Measurements from ENCODE around the gene DAPK1.
A peak's percentile ranks its signal among the peaks of the same experiment; 100 is the strongest.
"Not testable (repeated sequence)": the region's sequence is repeated elsewhere in the genome, so short reads cannot be mapped to it uniquely, and the experiment has no call there.

Gene DAPK1

DNA sequence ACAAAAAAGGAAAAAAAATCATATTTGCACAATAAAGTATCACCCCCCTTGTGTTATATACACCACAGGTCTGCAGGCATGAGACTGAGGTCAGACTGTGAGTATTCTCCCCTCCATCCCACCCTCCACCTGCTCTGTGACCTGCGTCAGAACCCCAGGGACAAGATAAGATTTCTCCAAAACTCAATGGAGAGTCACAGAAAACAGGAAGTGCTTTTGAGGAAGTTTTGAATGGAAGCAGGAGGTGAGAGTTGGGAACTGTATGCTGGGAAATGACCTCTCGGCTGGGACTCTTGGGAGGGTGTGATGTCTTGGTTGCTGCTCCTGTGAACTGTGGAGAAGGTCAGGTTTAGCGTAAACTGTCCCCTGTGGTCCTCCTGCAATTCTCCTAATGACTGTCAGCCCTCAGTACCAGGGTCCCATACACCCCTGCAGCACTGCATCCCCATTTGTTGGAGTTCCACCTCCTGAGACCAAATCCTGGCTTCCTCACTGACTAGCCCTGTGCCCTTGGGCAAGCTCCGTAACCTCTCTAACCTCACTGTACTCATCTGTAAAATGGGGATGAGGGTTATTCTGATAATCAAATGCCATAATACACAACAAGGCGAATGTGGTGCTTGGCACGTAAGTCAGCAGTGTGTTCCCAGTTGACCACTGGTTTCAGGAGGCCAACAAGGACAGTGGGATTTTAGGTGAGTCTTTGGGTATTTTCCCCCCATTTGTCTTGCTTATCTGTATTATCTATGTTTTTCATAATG, 221.4 kb downstream of the DAPK1 start:
- no peak for DNase-seq

DNA sequence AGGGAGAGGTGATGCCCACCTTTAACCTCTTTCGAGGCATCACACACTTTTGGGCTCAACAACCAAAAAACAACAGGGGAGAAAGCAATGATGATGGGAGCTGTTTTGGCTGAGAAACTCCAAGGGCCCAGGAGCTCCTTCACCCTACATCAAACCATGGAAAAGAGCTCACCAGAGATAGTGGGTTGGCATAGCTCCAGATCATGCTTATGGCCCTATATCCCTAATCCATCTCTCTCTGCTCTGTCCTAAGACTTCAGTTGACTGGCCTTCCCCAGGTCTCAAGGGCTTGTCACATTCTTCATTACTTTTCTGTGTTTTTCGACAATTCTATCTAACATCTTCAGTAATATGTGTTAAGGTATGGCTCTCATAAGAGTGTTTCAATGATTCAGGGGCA, 222.5 kb downstream of the DAPK1 start:
- DNase-seq = peak; percentile 55

DNA sequence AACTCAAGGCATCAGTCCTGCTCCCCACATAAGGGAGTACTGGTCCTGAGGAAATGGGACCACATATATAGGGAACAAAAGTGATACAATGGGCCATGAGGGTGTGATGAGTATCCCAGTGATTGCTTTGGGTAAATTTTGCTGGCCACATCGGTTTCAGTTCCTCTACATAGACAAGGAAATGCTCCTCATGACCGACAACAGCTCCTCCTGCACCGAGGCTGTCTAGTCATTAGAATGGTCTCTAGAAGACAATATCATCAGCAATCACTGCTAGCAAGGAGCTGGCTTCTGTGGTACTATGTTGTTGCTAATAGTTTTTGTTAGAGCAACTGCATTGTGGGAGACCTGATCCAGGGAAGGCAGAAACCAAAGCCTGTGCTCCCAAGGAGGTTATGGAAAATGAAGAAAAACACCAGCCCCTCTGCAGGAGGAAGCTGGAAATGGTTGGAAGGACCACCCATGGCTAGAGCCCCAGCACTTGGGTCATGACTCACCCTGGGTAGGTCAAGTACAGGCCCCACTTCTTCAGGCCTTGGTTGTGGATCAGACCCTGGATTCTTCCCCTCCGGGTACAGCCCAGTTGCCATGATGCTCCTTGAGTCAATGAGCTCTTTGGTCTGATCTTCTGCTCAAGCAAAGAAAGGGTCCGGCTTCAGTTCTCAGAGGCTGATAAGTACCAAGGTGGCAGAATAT, 224.9 kb downstream of the DAPK1 start:
- no peak for DNase-seq

DNA sequence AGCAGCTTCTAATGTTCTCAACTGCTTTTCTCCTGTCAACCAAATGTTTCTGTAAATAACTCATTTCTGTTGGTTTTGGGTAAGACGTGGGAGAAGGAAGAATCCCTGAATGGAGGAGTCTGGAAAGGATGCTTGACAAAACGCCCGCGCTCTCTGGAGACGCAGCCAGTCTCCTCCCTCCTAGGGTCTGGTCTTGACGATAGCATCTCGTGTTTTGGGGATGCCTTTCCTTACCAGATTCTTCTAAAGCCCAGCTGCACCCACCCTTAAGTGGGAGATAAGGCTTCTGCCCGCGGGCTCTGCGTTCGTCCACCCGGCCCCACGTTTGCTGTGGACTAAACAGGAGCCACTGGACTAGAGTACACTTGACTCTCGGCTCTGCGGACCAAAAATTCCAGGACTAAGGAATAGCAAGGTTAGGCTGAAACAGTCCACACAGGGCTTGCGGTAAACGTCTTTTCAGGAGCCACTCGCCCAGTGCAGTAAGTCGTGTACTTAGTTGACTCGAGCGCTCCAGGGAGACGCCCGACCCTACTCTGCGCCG, 227.8 kb downstream of the DAPK1 start:
- peak; percentile 54 for DNase-seq

DNA sequence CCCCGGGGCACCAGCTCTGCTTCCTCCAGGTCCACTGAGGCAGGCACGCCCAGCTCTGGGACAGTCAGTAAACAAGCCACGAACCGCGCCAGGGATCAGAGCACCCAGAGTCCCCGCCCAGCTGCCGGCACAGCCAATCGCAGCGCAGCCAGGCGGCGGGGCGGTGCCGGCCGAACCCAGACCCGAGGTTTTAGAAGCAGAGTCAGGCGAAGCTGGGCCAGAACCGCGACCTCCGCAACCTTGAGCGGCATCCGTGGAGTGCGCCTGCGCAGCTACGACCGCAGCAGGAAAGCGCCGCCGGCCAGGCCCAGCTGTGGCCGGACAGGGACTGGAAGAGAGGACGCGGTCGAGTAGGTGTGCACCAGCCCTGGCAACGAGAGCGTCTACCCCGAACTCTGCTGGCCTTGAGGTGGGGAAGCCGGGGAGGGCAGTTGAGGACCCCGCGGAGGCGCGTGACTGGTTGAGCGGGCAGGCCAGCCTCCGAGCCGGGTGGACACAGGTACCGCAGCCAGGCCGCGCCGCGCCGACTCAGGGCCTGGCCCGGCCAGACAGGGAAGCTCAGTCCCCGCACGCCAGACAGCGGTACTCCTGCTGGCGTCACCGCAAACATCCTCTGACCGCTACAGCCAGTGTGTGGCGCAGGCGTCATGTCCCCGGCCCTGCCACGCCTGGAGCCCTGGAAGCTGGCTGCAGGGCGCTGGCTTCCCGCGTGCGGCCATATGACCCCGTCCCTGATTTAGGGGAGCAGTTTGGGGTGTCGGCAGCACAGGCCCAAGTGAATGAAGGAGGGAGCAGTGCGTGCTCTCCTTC, 228.4 kb downstream of the DAPK1 start, which contains the start of gene CTSL:
TSS of gene CTSL (plus strand) at position 220 of the 810 bp plus-strand sequence. CDS start 1,485 bp downstream, outside the sequence.
- peak; percentile 89 for DNase-seq

DNA sequence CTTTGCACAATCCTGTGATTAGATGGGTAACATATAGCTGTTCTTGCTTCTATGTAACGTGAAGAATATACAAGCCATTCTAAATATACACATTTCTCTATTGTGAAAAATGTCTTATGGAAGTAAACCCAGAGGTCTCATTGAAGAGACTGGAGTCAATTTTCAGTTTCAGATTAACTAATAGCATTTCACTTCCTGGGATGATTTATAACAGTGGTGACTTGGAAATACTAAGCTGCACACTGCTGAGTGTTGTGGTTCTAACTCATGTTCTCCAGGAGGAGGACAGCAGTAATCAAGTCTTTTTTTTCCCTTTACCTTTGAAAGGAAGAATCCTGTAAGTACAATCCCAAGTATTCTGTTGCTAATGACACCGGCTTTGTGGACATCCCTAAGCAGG, 231.6 kb downstream of the DAPK1 start:
- DNase-seq = no peak

DNA sequence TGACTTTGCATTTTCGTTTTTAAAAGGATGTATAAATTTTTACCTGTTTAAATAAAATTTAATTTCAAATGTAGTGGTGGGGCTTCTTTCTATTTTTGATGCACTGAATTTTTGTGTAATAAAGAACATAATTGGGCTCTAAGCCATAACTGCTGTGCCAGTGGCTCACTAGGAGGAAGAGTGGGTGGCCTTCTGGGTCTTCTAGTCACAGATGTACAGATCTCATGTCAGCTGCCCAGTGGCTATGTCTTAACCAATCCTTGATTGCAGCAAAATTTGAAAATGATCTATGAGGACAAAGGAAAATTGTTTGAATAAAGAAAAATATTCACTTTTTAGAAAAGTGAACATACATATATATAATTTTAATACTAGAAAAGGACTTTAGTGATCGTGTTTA, 233.7 kb downstream of the DAPK1 start:
- DNase-seq = no peak

DNA sequence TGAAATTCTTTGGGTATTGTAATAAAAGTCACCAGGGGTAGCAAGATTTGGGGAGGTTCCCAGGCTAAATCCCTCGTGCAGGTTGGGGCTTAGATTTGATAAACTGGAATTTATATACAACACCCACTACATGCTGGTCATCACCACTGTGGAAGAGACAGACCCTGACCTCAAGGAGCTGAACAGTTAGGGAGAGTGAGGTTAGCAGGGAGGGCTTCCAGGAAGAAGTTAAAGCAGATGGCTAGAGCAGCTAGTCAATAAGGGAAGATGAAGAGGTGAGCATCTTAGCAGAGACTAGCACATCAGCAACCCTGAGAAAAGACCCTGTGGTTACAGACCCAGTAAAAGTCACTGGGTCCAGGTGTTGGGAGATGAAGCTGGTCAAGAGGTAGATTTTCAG, 234.7 kb downstream of the DAPK1 start:
- no peak for DNase-seq

DNA sequence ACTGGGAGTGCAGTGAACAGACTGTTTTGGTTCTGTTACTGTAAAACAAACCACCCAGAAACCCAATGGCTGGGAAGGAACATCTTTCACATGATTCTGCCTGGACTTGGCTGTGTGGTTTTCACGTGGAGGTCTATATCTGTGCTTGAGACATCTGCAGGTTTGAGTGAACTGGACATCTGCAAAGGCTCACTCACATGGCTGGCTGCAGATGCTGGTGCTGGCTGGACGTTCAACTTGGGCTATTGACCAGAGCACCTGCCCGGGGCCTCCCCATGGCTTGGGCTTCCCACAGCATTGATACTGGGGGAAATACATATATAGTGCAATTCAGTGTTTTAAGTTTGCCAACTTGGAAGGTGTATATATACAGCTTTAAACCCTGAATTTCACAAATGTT, 235.1 kb downstream of the DAPK1 start:
- DNase-seq = no peak

DNA sequence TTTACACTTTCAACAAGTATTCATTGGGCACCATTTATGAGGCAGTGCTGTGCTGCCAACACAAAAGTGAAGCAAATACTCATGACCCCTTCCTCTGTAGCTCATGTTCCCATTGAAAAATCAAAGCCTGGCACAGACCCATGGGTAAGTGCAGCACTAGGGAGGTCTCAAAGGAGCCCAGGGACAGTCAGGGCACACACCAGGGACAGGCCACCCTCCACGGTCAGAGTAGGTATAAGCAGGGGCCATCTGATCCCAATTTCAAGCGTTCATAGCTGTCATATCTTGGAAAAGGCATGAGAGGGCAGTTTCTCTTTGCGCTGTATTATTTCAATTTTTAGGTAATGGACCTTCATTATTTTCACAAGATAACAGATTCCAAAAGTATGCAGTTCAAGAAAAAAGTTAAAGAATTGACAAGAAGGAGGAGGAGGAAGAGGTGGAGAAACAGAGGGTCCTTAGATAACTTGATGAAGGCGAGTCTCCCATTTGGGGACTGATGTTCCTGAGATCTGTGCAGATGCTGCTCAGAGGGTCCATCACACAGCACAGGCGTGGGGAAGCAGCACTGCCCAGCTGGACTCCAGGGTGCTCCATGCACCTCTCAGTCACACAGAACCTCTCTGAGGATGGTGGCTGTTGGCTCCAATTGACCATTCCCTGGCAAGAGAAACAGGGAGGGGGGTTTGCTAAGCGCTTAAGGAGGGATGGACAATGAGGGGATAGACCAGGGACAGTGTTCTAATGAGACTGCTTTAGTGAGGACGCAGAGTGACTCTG, 235.8 kb downstream of the DAPK1 start:
- DNase-seq = no peak

DNA sequence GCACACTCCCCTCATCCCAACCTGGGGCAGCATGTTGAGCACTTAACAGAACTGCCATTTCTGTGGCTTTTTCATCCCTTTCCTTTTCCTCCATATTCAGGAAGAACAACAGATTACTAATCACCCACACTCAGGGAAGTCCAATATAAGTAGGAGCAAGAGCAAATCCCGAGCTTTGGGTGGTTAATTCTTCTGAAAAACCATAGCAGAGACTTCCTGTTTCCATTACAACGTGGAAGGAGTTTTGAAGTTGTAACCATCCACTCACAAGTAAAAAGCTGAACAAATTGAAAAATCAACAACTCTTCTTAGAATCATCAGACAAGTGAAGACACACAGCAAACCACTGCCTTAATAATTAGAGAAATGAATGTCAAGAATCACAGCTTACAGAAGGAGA, 236.4 kb downstream of the DAPK1 start:
- DNase-seq = no peak

DNA sequence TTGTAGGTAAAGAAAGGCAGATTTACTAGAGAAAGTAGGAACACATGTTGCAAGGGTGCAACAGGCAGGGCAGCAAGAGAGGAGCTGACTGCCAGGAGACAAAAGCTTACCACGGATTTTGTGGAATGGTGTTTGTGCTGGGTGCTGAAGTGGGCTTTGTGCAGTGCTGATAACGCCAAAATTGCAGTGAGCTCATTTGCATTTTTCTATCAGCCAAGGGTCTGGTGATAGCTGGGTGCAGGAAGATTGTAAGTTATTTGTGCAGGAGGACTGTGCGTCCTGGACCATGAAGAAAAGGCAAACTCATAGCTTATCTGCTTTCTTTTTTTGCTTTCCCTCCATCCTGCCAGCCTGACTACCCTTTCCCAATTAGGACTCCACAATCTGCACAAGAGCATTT, 241.9 kb downstream of the DAPK1 start:
- DNase-seq = peak; percentile 55

DNA sequence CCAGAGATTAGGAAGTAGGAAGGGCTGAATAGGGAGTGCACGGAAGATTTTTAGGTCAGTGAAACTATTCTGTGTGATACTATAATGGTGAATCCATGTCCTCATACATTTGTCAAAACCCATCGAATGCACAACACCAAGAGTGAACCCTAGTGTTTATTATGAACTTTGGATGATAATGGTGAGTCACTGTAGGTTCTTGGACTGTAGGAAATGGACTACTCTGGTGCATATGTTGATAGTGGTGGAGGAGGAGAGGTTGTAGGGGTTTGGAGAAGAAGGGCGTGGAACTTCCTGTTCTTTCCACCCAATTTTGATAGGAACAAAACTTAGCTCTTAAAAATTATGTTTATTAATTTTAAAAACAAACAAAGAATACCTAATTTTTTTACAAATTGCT, 242.5 kb downstream of the DAPK1 start:
- peak; percentile 77 for DNase-seq

DNA sequence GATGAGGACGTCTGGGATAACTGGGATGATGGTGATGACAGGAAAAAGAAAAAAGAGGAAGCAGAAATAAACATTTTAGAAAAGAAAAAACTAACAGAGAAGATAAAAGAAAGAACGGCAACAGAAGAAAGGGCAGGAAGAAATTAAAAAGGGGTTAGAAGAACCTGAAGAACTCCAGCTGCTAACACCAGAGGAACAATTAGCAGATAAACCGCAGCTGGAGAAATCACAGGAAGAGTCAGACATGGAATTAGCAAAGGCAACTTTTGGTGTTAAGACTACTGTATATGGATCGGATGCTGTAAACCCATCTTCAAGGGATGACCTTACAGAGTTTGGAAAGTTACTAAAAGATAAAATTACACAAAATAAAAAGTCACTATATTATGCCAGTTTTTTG, 243.7 kb downstream of the DAPK1 start:
- DNase-seq = no peak

DNA sequence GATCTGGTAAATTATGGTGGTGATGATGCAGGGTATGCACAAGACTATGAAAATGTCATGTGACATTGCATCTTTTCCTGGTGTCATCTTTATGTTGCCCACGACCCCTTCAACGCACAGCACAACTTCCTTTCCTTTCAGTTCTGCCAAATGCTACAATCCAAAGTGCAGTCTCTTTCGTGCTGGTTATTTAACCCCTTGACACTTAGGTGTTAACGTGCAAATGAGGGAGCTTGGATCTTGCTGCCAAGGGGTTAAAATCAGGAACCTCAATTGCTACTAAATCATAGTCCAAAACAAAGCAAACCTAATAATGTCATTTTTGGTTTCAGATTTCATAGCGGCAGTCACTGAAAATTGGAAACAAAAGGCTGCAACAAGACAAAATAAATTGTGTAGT, 244.2 kb downstream of the DAPK1 start:
- no peak for DNase-seq

DNA sequence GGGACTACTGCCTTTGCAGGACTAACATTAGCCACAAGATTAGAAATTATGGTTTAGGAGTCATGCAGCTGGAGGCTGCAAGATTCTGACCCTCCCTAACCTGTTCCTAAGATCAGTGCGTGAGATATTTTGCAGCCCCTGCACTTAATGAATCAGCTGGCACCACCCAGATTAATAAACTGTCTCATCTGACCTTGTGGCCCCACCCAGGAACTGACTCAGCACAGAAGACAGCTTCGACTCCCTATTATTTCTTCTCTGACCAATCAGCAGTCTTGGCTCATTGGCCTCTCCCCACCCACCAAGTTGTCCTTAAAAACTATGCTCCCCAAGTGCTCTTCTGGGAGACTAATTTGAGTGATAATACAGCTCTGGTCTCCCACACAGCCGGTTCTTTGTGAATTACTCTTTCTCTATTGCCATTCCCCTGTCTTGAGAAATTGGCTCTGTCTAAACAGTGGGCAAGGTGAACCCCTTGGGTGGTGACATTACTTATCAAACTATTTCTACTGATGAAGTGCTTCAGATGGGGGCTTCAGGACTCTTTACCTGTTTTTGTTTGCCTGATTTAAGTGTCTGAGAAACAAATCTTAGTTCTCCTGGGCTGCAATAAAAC, 245.3 kb downstream of the DAPK1 start:
- peak; percentile 91 for DNase-seq

DNA sequence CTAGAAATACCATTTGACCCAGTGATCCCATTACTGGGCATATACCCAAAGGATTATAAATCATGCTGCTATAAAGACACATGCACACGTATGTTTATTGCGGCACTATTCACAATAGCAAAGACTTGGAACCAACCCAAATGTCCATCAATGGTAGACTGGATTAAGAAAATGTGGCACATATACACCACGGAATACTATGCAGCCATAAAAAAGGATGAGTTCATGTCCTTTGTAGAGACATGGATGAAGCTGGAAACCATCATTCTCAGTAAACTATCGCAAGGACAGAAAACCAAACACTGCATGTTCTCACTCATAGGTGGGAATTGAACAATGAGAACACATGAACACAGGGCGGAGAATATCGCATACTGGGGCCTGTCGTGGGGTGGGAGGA, 246.6 kb downstream of the DAPK1 start:
- DNase-seq = not testable (repeated sequence)

DNA sequence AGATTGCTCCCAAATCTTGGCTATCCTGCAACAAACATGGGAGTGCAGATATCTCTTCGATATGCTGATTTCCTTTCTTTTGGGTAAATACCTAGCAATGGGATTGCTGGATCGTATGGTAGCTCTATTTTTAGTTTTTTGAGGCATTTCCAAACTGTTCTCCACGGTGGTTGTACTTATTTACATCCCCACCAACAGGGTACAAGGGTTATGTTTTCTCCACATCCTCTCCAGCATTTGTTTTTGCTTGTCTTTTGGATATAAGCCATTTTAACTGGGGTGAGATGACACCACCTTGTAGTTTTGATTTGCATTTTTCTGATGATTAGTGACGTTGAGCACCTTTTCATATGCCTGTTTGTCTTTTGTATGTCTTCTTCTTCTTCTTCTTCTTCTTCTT, 248.5 kb downstream of the DAPK1 start:
- DNase-seq = no peak

DNA sequence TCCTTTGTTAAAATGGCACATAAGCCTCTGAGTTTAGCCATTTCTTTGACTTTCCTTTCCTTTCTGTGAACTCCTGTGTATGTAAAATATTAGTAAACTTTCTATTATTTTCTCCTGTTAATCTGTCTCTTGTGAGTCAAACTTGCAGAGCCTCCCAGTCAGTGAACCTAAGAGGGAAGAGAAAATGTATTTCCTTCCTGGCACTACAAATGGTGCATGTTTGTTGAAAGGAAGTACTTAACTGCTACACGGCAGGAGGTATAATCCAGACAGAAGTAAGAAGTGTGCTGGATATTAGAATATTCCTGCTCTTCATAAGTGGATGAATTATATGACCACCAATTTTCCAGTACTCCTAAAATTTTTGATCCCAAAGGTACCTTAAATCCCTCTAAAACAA, 251.2 kb downstream of the DAPK1 start:
- DNase-seq = no peak

DNA sequence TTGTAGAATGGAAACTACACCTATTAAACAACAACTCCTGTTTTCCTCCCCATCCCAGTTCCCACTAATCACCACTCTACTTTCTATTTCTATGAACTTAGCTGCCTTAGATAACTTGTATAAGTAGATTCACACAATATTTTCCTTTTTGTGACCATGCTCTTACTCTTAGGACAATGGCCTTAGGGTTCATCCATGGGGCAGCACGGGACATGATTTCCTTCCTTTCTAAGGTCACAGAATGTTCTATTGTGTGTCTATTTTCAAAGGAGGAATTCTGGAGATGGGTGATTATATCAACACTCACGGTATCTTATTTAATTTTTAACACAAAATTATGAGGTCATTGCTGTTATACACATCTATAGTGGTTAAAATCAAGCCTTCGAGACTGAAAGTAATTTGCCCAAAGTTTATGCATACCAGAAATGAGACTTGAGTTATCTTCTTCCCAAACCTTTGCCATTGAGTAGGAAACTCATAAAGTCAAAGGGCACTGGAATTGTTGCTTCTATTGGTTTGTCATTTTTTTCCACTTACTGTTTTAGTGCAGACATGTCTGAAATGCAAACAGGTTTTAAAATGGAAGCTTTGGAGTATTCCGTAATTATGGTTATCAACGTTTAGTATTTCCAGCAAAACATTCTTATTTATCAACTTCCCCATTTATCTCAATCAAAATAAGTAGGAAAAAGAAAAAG, 251.8 kb downstream of the DAPK1 start:
- DNase-seq = no peak

DNA sequence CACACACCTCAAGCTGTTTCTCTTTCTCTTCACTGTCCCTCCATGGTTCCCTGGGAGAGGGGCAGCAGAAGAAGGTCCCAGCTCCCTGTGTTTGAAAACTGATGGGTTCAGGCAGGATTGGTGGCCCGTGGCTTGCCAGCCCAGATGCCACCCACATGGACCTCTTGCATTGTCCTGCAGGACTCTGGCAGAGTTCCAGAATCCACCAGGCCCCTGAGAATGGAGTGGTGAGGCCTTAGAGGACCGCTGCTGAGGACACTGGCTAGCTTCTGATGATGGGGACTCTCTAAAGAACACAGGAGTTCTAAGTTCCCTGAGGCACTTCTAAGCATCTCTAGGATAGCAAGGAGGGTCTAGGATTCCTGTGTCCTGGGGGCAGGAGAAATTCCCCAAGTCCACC, 253.1 kb downstream of the DAPK1 start:
- DNase-seq = no peak

All from hematopoietic multipotent progenitor cell treated with erythropoietin and hydrocortisone succinate and interleukin-3 and kit ligand, for 8 days (in vitro differentiated cells).